Measurements from ENCODE around the gene EAPP.
"Not testable (repeated sequence)": the region's sequence is repeated elsewhere in the genome, so short reads cannot be mapped to it uniquely, and the experiment has no call there.

The EAPP gene

DNA sequence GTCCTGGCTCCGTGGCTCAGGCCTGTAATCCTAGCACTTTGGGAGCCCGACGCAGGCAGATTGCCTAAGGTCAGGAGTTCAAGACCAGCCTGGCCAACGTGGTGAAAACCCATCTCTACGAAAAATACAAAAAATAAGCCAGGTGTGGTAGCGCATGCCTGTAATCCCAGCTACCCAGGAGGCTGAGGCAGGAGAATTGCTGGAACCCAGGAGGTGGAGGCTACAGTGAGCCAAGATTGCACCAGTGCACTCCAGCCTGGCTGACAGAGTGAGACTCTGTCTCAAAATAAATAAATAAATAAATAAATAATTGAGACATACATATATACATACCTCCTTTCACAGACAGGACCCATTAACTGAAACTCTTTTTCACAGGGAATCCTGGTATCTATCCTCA is 1.4 kb downstream of the EAPP start:
- not testable (repeated sequence) for DNase-seq (ENCODE audit: low read depth)

DNA sequence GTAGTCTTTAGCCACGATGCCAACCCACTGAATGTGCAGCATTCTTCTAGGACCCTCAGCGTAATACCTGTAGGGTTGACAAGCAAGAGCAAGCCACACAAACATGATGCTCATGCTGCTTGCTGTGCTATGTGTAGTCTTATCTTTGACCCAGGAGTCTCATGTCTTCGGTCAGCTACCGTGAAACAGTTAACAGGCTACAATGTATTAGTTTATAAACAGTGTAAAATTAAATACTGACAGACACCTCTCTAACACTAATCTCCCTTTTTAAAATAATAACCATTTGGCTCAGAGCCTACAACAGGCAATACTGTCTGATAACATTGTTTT is 1.9 kb downstream of the EAPP start:
- DNase-seq (ENCODE audit: low read depth), result no peak

- DNase-seq (ENCODE audit: low read depth), result no peak
Measured at GRCh38 chr14:34536951-34537676, 2.4 kb downstream of the EAPP start.

DNA sequence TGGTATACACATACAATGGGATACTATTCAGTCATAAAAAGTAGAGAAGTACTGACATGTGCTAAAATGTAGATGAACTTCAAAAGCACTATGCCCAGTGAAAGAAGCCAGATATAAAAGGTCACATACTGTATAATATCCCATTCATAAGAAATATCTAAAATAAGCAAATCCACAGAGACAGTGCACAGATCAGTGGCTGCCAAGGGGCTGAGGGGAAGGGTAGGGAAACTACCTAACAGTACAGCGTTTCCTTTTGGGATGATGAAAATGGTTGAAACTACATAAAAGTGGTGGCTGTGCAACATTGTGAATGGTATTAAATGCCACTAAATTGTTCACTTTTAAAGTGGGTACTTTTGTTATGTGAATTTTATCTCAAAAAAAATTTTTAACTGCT is 11.9 kb downstream of the EAPP start:
- DNase-seq (ENCODE audit: low read depth), result no peak

GRCh38 chr14:34524216-34524615 is 15.3 kb downstream of the EAPP start:
- not testable (repeated sequence) for DNase-seq (ENCODE audit: low read depth)

DNA sequence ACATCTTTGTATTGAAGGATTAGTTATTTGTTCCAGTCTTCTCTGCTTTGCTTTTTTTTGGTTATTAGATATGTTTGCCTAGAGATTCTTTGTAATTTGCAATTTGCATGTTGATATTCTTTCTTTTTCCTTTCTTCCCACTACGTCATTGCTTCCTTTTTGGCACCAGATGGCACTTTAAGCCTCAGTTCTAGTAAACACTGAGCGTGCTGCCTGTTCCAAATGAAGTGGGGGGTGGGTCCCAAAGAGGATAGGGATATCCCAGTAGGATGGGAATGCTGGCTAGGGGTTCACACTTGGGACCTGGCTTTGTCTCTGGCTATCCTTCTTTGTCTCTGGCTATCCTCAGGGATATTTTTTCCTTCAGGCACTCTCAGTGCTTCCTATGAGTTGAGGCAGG is 17.0 kb downstream of the EAPP start:
- no peak for DNase-seq (ENCODE audit: low read depth)

DNA sequence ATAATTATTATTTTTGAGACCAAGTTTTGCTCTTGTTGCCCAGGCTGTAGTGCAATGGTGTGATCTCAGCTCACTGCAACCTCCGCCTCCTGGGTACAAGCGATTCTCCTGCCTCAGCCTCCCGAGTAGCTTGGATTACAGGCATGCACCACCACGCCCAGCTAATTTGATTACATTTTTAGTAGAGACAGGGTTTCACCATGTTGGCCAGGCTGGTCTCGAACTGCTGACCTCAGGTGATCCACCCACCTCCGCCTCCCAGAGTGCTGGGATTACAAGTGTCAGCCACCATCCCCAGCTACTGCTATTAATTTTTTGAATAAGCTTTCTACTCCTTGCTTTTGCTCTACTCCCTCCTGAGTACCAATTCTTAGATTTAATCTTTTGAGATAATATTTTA is 18.4 kb downstream of the EAPP start:
- DNase-seq (ENCODE audit: low read depth), result not testable (repeated sequence)

DNA sequence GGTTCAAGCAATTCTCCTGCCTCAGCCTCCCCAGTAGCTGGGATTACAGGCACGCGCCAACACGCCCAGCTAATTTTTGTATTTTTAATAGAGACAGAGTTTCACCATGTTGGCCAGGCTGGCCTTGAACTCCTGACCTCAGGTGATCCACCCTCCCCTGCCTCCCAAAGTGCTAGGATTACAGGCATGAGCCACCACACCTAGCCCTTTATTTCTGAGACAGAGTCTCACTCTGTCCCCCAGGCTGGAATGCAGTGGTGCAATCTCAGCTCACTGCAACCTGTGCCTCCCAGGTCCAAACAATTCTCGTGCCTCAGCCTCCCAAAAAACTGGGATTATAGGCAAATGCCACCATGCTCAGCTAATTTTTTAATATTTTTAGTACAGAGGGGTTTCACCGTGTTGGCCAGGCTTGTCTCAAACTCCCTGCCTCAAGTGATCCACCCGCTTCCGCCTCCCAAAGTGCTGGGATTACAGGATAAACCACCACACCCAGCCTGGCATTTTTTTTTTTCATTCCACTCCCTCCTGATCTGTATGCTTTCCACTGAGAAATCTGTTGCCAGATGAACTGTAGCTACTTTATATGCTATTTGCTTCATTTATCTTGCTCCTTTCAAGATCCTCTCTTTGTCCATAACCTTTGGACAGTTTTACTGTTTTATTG is 19.1 kb downstream of the EAPP start:
- DNase-seq (ENCODE audit: low read depth), result not testable (repeated sequence)

- DNase-seq (ENCODE audit: low read depth), result no peak
Measured at GRCh38 chr14:34507884-34508283, 31.6 kb downstream of the EAPP start.

- DNase-seq (ENCODE audit: low read depth), result no peak
Measured at GRCh38 chr14:34507459-34507858, 32.0 kb downstream of the EAPP start.

GRCh38 chr14:34505124-34505491 is 34.4 kb downstream of the EAPP start:
- DNase-seq (ENCODE audit: low read depth), result not testable (repeated sequence)

DNA sequence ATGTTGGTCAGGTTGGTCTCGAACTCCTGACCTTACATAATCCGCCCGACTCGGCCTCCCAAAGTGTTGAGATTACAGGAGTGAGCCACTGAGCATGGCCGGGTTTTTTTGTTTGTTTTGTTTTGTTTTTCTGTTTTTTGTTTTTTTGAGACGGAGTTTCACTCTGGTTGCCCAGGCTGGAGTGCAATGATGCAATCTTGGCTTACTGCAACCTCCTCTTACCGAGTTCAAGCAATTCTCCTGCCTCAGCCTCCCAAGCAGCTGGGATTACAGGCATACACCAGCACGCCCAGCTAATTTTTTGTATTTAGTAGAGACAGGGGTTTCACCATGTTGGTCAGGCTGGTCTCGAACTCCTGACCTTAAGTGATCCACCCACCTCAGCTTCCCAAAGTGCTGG is 35.5 kb downstream of the EAPP start:
- DNase-seq (ENCODE audit: low read depth), result not testable (repeated sequence)

- DNase-seq (ENCODE audit: low read depth), result no peak
Measured at GRCh38 chr14:34502545-34503225, 36.8 kb downstream of the EAPP start.

GRCh38 chr14:34502001-34502400 is 37.5 kb downstream of the EAPP start:
- DNase-seq (ENCODE audit: low read depth), result no peak

DNA sequence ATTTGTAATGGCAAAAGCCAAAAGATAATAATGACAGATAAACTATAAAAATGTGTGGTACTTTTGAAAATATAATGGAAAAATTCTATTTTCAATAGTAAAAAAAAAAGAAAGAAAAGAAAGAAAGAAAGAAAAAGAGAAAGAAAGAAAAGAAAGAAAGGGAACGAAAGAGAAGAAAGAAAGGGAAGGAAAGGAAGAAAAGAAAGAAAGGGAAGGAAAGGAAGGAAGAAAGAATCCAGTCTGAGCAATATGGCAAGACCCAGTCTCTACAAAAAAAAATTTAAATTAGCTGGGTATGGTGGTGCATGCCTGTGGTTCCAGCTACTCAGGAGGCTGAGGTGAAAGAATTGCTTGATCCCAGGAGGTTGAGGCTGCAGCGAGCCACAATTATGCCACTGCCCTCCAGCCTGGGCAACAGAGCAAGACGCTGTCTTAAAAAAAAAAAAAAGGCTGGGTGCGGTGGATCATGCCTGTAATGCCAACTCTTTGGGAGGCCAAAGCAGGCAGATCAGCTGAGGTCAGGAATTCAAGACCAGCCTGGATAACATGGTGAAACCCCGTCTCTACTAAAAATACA is 38.4 kb downstream of the EAPP start:
- no peak for DNase-seq (ENCODE audit: low read depth)

DNA sequence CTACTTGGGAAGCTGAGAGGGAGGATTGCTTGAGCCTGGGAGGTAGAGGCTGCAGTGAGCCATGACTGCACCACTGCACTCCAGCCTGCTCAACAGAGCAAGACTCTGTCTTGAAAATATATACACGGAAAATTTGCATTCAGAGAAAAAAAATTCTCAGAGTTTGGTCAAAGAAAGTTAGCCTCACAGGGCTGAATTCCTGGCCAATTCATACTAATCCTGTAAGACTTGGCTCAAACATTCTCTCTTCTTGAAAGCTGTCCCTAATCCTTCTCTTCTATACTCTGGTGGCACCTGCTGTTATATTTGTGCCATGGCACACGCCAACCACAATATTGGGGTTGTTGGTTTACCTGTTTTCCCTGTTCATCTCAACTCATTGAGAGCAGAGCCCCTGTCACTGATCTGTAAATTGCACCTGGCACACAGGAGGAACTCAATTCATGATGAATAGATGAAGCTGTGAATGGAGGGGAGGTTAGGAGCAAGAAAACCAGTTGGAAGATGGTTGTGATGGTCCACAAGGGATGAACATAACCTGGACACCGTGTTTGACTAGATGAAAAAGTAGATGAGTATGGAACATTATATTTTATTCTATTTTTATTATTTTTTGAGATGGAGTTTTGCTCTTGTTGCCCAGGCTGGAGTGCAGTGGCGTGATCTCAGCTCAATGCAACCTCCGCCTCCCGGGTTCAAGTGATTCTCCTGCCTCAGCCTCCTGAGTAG is 40.7 kb downstream of the EAPP start:
- no peak for DNase-seq (ENCODE audit: low read depth)

- DNase-seq (ENCODE audit: low read depth), result no peak
Measured at GRCh38 chr14:34496679-34497513, 42.6 kb downstream of the EAPP start.

DNA sequence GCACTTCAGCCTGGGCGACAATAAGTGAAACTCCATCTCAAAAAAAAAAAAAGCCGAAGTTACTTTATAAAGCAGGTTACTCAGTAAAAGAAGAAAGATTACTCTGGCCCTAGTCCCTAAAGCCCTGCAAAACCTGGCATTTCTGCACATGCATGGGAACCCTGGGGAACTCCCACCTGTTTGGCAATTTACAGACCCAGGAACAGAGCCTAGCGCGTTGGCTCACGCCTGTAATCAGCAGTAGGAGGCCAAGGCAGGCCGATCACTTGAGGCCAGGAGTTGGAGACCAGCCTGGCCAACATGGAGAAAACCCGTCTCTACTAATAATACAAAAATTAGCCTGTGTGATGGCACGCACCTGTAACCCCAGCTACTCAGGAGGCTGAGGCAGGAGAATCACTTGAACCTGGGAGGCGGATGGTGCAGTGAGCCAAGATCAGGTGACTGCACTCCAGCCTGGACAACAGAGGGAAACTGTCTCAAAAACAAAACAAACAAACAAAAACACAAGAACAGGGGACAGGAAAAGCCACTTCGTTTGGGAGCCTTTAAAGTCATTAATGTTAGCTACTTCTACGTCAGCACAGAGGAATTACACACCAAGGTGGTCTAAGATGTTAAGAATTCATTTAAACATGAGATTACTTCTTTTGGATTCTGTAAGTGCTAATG is 43.4 kb downstream of the EAPP start:
- no peak for DNase-seq (ENCODE audit: low read depth)

GRCh38 chr14:34489324-34489723 is 50.2 kb downstream of the EAPP start:
- DNase-seq (ENCODE audit: low read depth), result no peak

DNA sequence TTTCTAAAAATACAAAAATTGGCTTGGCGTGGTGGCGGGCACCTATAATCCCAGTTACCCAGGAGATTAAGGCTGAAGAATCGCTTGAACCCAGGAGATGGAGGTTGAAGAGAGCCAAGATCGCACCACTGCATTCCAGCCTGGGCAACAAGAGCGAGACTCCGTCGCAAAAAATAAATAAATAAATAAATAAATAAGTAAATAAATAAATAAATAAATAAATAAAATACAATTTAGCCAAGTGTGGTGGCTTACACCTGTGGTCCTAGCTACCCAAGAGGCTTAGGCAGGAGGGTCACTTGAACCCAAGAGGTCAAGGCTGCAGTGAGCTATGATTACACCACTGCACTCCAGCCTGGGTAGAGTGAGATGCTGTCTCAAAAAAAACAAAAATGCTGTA is 51.0 kb downstream of the EAPP start:
- no peak for DNase-seq (ENCODE audit: low read depth)

- no peak for DNase-seq (ENCODE audit: low read depth)
Measured at GRCh38 chr14:34484726-34485125, 54.8 kb downstream of the EAPP start.
